Umbilical cord (tissue), 2 donors: ENCODE measurements around the gene LPAR1. TPM values are rescaled to one million over a fixed set of nuclear protein-coding genes. Genes with fewer than 3 reads are reported as not detected.
A peak's percentile ranks its signal among the peaks of the same experiment; 100 is the strongest.

Source experiments
- DNase-seq: peaks from one replicate; pipeline ENCODE4 v3.0.0-alpha.2; 2015; ENCODE audit warnings: low spot score
- total RNA-seq: library from RNA; depleted of rRNA; stranded (reverse); fragments of >200 nt; gene quantifications from one replicate; pipeline ENCODE4 v1.2.3, GENCODE V29; 2014; ENCODE audit warnings: low replicate concordance; ENCODE audit not compliant: insufficient read depth

LPAR1 gene
- total RNA-seq, 1 donor from 2014 or later: 78.0 TPM

DNA sequence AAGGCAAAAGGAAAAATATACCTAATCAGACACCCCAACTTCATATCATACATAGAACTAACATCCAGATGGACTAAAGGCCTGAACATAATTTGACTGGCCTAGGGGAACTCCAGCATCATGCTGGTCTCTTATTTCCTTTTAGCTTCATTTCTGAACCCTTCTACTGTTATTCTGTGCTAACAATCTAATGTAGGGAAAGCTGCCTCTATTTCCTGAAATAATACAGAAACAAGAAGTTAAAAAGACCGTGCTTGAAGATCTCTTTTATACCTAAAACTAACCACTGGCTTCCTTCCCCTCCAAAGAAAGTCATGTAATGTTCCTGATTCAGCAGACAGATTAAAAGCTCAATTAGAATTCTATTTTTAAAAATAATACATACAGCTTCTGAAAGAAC lies 36.7 kb downstream of the LPAR1 start:
- DNase-seq: no peak

DNA sequence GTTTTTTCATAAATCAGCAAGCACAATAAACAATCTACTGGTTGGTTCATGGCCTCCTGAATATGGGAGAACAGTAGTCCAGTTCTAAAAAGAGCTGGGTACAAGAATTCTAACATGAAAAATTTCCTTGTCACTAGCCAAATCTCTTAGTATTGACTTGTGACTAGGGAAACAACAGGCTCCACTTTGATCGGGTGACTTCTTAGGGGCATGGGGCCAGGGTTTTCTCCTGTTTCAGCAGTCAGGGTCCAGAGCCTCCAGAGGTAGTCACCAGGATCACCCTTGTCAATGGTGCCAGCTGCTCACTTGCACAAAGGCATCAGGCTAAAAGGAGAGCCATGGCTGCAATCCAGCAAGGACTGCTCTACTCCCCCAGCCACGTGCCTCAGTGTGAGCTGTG lies 38.1 kb downstream of the LPAR1 start:
- no peak for DNase-seq

DNA sequence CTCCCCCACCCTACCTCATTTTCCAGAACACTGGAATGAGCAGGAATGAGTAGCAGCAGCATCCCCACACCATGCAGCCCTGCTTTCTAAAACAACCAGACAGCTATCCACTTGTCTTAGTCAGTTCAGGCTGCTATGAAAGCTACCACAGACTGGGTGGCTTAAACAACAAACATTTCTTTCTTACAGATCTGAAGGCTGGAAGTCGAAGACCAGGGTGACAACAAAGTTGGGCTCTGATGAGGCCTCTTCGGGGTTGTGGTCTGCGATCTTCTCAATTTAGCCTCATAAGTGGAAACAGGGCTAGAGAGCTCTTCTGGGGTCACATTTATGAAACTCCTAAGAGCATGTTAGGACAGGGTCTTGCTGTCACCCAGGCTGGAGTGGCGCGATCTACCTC lies 38.9 kb downstream of the LPAR1 start:
- no peak for DNase-seq

GRCh38 chr9:110997847-110998246 lies 40.4 kb downstream of the LPAR1 start:
- no peak for DNase-seq

DNA sequence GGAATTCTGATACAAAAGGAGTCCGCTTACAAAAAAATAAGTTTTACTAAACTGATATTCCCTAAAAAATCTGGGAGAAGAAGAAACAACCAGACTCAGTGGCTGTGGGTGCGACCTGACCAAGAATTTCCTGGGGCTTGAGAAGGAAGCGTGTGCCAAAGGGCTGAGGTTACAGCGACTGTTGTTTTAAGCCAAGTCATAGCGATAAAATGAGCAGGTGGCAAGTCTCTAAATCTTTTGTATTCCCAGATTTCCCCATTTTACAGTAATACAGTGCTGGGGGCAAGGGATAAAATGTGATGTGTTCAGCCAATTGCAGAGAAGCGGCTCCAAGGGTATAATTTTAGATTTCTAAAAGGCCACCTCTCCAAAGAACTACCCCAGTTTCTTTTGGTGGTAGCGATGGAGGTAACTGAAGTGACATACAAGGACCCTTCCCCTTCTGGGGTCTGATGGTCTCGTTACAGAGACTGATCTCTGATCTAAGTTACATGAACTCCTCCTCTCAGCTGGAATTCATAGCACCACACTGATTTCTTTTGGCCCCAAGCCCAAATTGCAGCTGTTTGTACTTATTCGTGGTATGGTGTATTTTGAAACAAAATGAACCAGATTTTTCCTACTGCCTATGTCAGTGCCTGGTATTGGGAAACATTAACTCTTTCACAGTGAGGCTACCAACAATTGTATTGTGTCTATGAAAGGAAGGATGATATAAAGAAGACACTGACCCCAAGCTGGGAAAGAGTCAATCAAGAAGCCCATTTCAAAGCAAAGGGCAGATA lies 41.6 kb downstream of the LPAR1 start:
- DNase-seq: peak; percentile 54

DNA sequence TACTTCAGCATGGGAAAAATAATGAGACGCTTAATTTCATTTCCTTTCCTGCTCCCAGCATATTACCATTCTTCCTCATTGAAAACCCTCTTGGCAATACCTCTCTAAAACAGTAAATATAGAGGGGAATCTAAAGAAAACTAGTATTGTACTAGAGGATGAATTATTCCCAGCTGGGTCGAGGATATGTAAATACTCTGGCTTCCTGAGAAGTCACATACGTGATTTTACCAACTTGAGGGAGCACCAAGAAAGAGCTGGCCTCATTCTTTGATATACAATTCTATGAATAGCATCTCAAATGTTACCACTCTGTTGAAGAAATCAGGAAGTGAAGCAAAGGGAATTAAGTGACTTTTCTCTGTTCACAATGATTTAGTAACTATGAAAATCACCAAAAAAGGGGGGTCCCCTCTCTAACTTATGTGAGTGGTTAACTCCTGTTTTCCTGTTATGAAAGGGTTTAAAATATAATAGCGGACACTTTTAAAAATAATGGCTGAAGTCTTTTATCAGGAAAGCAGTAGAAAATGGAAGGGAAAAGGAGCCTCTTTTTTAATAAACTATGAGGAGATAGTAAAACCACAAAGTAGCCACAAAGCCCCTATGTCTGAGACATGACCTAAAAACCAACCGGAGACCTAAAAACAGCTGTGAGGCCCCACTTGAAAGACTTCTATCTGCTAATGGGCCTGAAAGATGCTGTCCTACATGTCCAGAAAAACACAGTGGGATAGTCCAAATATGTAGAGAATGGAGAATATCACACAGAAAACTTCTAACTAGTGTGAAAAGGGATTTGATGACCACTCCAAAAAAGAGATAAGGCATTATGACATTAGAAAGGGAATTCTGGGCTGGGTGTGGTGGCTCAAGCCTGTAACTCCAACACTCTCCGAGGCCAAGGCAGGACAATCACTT lies 42.6 kb downstream of the LPAR1 start:
- DNase-seq: peak; percentile 90

- DNase-seq: peak; percentile 58
These were observed 43.5 kb downstream of the LPAR1 start for GRCh38 chr9:110994771-110995241.

DNA sequence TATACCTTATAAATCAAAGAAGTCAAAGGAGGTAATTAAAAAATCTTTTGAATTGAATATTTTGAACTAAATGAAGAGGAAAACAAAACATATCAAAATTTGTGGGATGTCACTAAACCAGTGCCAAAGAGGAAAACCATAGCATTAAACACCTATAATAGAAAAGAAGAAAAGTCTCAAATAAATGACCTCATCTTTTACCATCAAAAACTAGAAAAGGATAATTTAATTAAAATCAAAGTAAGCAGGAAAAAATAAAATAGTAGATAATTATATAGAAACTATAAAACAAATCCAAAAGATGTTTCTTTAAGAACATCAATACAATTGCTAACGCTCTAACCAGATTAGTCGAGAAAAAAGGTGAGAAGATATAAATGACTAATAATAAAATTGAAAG lies 47.8 kb downstream of the LPAR1 start:
- no peak for DNase-seq

- no peak for DNase-seq
These were observed 51.7 kb downstream of the LPAR1 start for GRCh38 chr9:110986529-110986928.

GRCh38 chr9:110984890-110985437 lies 53.3 kb downstream of the LPAR1 start:
- no peak for DNase-seq

GRCh38 chr9:110980261-110980660 lies 58.0 kb downstream of the LPAR1 start:
- no peak for DNase-seq

DNA sequence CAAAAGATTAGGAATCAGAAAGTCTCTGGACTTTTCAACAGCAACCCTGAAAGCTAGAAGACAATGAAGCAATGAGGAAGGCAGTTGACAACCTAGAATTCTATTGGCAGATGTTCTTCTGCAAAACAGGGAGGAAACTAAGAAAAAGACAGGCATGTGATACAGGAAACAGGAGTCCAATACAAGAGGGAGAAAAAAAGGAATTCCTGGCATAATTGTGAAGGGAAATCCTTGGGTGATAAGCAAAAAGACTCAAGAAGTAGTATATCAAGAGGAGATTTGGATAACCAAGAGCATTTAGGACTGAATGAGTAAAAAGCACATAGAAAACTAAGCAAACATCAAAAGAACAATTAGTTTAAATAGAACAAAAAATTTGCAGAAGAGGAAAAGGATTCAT lies 58.6 kb downstream of the LPAR1 start:
- no peak for DNase-seq

- DNase-seq: peak; percentile 74
These were observed 59.8 kb downstream of the LPAR1 start for GRCh38 chr9:110978516-110978915.

- DNase-seq: no peak
These were observed 61.0 kb downstream of the LPAR1 start for GRCh38 chr9:110977259-110977709.

DNA sequence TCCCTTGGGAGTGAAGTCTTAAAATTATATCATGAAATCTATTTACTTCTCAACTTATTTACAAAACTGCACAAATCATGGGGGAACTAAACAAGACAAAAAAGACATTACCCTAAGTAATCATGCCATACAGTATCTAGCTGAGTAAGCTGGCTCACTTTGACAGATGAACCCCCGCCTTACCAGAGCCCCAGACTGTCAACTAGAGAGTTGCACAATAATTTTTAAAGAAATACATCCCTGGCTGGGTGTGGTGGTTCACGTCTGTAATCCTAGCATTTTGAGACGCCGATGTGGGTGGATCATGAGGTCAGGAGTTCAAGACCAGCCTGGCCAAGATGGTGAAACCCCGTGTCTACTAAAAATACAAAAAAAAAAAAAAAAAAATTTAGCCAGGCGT lies 62.3 kb downstream of the LPAR1 start:
- DNase-seq: peak; percentile 86

DNA sequence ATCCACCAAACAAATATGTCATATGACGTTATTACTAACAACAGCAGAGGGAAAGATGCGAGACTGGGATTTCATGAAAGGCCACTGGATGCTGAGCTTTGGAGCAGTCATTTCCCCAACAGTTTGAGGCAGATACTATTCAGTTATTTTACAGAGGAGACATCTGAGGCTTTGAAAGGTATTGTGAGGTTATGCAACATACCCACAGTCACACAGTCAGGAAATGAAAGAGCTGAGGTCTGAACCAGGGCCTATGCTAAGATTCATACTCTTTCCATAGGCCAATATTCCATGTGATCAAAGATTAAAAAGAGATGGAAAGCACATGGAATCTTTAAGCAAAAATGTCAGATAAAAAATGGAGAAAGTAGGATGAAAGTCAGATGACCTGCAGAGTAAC lies 63.0 kb downstream of the LPAR1 start:
- DNase-seq: peak; percentile 49

DNA sequence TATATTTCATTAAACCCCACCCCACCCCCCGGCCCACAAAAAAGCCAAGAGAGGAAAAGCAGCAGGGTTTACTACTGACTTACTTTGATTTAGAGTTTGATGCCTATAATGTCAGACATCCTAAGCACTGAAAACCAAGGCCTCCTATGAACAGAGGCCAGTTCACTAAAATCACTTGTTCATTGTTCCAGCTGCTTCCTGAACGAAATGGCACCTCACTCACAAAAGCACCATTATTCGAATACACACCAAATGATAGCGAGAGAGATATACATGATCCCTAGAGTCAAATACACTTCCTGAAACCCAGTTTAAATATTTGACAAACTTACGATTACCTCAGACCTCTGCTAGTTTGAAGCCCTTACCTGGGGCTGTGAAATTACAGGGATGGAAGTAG lies 66.6 kb downstream of the LPAR1 start:
- no peak for DNase-seq

- peak; percentile 12 for DNase-seq
These were observed 67.0 kb downstream of the LPAR1 start for GRCh38 chr9:110971234-110971633.

DNA sequence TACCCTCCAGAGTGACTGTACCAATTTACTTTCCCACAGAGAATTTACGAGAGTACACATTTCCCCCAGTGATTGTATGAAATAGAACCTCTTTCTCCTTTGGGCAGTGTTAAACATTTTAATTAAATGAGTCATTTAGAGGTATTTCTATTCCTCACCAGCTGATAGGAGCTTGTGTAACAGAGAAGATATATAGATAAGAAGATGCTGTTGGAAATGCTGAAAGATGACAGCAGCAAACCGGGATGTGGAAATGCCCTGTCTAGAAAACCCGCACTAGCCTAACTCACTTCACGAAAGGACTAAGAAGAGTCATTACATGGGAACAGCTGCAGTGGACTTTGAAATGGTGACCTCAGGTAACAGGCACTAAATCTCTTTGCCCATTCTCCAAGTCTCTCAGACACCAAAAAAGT lies 68.3 kb downstream of the LPAR1 start:
- no peak for DNase-seq

- DNase-seq: no peak
These were observed 70.2 kb downstream of the LPAR1 start for GRCh38 chr9:110968096-110968495.

DNA sequence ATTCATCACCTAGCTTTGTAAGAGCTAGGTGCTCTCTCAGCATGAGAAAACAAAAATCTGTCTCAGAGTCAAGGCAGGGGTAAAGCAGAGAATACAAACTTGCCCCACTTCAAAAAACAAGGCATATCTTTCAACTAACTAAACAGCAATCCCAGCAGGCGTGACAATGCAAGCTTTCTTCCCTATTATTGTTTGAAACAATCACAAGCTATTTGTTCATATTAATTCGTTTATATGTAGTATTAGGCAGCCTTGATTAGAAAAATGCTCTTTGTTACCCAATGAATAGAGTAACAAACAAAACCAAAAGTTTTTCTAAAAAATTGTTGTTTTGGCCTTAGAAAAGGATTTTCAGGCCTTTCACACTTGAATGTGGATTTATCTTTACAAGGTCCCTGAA lies 71.1 kb downstream of the LPAR1 start:
- DNase-seq: no peak

- DNase-seq: no peak
These were observed 78.0 kb downstream of the LPAR1 start for GRCh38 chr9:110960288-110960687.
